Breast epithelium (tissue), 4 donors: ENCODE measurements around the gene STRN4. TPM values are rescaled to one million over a fixed set of nuclear protein-coding genes. Genes with fewer than 3 reads are reported as not detected.

Experiments
- DNase-seq, 2 donors: peaks; one replicate each; pipeline ENCODE4 v3.0.0-alpha.2; 2019; ENCODE audit warnings: low spot score in 2 of 2
- H3K27ac ChIP-seq, 2 donors: fragments of 200-600 bp; sonication (generic) in 1 of 2; one replicate each; pipeline ENCODE4 v1.5.1; 2016 to 2019; ENCODE audit warnings: mild to moderate bottlenecking in 1 of 2
- H3K27me3 ChIP-seq, 2 donors: fragments of 200-600 bp; sonication (generic) in 1 of 2; one replicate each; pipeline versions ENCODE4 v1.5.1 to v1.6.0; 2017 to 2019; ENCODE audit warnings: control low read depth in 1 of 2, mild to moderate bottlenecking in 1 of 2
- H3K36me3 ChIP-seq: fragments of 200-600 bp; one replicate; pipeline ENCODE4 v1.5.1; 2019
- H3K4me1 ChIP-seq, 2 donors: fragments of 200-600 bp; sonication (generic); one replicate each; pipeline ENCODE4 v1.5.1; 2016 to 2019; ENCODE audit warnings: control low read depth in 1 of 2
- H3K4me3 ChIP-seq, 3 donors: fragments of 200-600 bp; sonication (generic); 1 replicate in 2 of 3; 2 replicates in 1 of 3; pipeline ENCODE4 v1.5.1; 2016 to 2019; ENCODE audit warnings: mild to moderate bottlenecking in 3 of 3, moderate library complexity in 2 of 3
- H3K9me3 ChIP-seq, 2 donors: fragments of 200-600 bp; sonication (generic) in 1 of 2; one replicate each; pipeline ENCODE4 v1.5.1; 2016 to 2019; ENCODE audit warnings: control low read depth in 1 of 2
- POLR2A ChIP-seq: fragments of 450-650 bp; IDR thresholded peaks from one replicate; pipeline ENCODE4 v1.6.1; 2016; ENCODE audit warnings: antibody characterized with exemption, mild to moderate bottlenecking, moderate library complexity
- POLR2AphosphoS5 ChIP-seq, 3 donors: sonication (generic); formaldehyde crosslinking; IDR thresholded peaks; one replicate each; pipeline ENCODE4 v1.6.1; 2017; ENCODE audit warnings: antibody characterized with exemption in 3 of 3
- intact Hi-C: fragments of 100-400 bp; cut with DNase I; formaldehyde crosslinking; loops from one replicate; pipeline ENCODE4 v1.15.1; 2023; ENCODE audit warnings: low total_unique reads
- total RNA-seq, 3 donors: library from RNA; depleted of rRNA; stranded (reverse); fragments of >200 nt; gene quantifications; one replicate each; pipeline ENCODE4 v1.1.0, GENCODE V29; 2016
- TF ChIP-seq, protein P1 (sequence below), 3 donors: fragments of 450-650 bp; IDR thresholded peaks; one replicate each; pipeline ENCODE4 v1.5.1; 2016 to 2017; ENCODE audit warnings: antibody characterized with exemption in 3 of 3, mild to moderate bottlenecking in 3 of 3, moderate library complexity in 3 of 3

STRN4 gene
- total RNA-seq, 3 donors from 2014 or later: 45.0 to 57.0 (median 53.7) TPM

DNA sequence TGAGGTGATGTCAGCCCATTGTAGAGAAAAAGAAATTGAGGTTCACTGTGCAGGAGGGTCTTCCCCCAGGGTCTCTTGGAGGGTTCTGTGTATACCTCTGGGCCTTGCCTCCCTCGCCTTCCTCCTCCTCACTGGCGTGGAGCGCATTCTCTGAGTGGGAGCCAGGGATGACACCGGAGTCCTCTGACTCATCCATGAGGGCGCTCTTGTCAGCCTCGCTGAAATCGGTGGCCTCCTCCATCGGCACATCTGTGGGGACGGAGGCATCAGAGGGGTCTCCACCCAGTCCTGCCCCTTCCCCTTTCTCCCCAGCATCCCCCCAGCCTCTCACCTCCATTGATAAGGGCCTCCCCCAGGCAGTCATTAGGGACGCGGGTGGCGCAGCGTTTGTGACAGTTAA is 45.5 kb downstream of the STRN4 start:
- Histone ChIP-seq H3K9me3 (no peaks in the 10 kb centered on the region), H3K4me1 (no peaks in the 10 kb centered on the region), H3K4me3 (no peak overlapping the region), H3K36me3 (peaks cover 5% of the 10 kb centered on the region), H3K27me3 (no peaks in the 10 kb centered on the region), H3K27ac (no peak overlapping the region)
- no peak for TF ChIP-seq POLR2A
- TF ChIP-seq, protein P1, sequence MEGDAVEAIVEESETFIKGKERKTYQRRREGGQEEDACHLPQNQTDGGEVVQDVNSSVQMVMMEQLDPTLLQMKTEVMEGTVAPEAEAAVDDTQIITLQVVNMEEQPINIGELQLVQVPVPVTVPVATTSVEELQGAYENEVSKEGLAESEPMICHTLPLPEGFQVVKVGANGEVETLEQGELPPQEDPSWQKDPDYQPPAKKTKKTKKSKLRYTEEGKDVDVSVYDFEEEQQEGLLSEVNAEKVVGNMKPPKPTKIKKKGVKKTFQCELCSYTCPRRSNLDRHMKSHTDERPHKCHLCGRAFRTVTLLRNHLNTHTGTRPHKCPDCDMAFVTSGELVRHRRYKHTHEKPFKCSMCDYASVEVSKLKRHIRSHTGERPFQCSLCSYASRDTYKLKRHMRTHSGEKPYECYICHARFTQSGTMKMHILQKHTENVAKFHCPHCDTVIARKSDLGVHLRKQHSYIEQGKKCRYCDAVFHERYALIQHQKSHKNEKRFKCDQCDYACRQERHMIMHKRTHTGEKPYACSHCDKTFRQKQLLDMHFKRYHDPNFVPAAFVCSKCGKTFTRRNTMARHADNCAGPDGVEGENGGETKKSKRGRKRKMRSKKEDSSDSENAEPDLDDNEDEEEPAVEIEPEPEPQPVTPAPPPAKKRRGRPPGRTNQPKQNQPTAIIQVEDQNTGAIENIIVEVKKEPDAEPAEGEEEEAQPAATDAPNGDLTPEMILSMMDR (IDR thresholded peaks at IDR 0.05): no peak
- TF ChIP-seq POLR2AphosphoS5 (IDR thresholded peaks at IDR 0.05): no peak
- intact Hi-C loops: no loop called here
- no peak for DNase-seq

- Histone ChIP-seq H3K27me3 (no peaks in the 10 kb centered on the region), H3K9me3 (no peaks in the 10 kb centered on the region), H3K27ac (no peak overlapping the region), H3K4me1 (no peaks in the 10 kb centered on the region), H3K36me3 (peaks cover 7% of the 10 kb centered on the region), H3K4me3 (no peak overlapping the region)
- no peak for DNase-seq
- intact Hi-C loops: no loop called here
- TF ChIP-seq, protein P1 (IDR thresholded peaks at IDR 0.05): no peak
- no peak for TF ChIP-seq POLR2A
- TF ChIP-seq POLR2AphosphoS5 (IDR thresholded peaks at IDR 0.05): no peak
These were observed 47.6 kb downstream of the STRN4 start for GRCh38 chr19:46698395-46699321.

- TF ChIP-seq, protein P1 (IDR thresholded peaks at IDR 0.05): no peak
- no peak for TF ChIP-seq POLR2AphosphoS5 (IDR thresholded peaks at IDR 0.05)
- intact Hi-C loops: no loop called here
- Histone ChIP-seq H3K4me3 (peak overlapping the region in 1 of 3 donors; percentile 10), H3K27ac (peak overlapping the region in 1 of 2 donors; percentile 36), H3K27me3 (no peaks in the 10 kb centered on the region), H3K4me1 (no peaks in the 10 kb centered on the region), H3K9me3 (no peaks in the 10 kb centered on the region), H3K36me3 (peaks cover 15% of the 10 kb centered on the region)
- no peak for DNase-seq
These were observed 48.9 kb downstream of the STRN4 start for GRCh38 chr19:46697204-46697960.

DNA sequence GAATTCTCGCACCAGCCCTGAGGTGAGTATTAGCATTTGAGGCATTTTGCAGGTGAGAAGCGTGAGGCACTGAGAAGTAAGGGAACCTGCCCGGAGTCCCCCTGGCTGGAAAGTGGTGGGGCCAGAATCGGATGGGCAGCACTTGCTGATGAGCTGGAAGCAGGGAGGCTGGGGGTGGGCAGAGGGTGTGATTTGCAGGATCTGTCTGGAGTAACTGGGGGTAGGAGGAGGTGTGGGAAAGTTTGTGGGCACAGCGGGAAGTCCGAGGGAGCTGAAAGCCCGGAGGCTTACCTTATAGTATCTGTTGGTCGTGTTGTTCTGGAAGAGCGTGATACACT is 49.4 kb downstream of the STRN4 start:
- TF ChIP-seq, protein P1 (IDR thresholded peaks at IDR 0.05): no peak
- TF ChIP-seq POLR2A: no peak
- Histone ChIP-seq H3K36me3 (peaks cover 20% of the 10 kb centered on the region), H3K27ac (no peak overlapping the region), H3K4me3 (no peak overlapping the region), H3K27me3 (no peaks in the 10 kb centered on the region), H3K4me1 (no peaks in the 10 kb centered on the region), H3K9me3 (no peaks in the 10 kb centered on the region)
- intact Hi-C loops: no loop called here
- no peak for DNase-seq

- no peak for TF ChIP-seq POLR2AphosphoS5 (IDR thresholded peaks at IDR 0.05)
- peaks cover 26% of the 10 kb centered on the region for H3K36me3 ChIP-seq
- no peaks in the 10 kb centered on the region for H3K4me1 ChIP-seq
- H3K27ac ChIP-seq: no peak overlapping the region
- intact Hi-C loops: no loop called here
- no peaks in the 10 kb centered on the region for H3K9me3 ChIP-seq
- no peak for DNase-seq
- no peak overlapping the region for H3K4me3 ChIP-seq
- H3K27me3 ChIP-seq: no peaks in the 10 kb centered on the region
These were observed 50.2 kb downstream of the STRN4 start for GRCh38 chr19:46696052-46696451.
